Neuron (in vitro differentiated cells): ENCODE results near the gene CFAP73.

ENCODE experiments used
- H2AFZ ChIP-seq: one replicate; pipeline ENCODE4 v1.6.1; 2013; ENCODE audit warnings: low read depth, mild to moderate bottlenecking, inconsistent platforms, low read length, moderate library complexity
- H3K27me3 ChIP-seq: one replicate; pipeline ENCODE4 v1.6.1; 2013; ENCODE audit warnings: low read length; ENCODE audit not compliant: insufficient read depth
- H3K36me3 ChIP-seq: one replicate; pipeline ENCODE4 v1.6.1; 2013; ENCODE audit warnings: low read length; ENCODE audit not compliant: insufficient read depth
- H3K4me1 ChIP-seq: one replicate; pipeline ENCODE4 v1.6.1; 2013; ENCODE audit warnings: low read length; ENCODE audit not compliant: insufficient read depth
- H3K4me3 ChIP-seq: 2 replicates; pipeline ENCODE4 v1.5.1; 2013; ENCODE audit warnings: mild to moderate bottlenecking, low read length, moderate library complexity
- H3K9me3 ChIP-seq: one replicate; pipeline ENCODE4 v1.6.1; 2013; ENCODE audit warnings: low read length

Gene CFAP73

DNA sequence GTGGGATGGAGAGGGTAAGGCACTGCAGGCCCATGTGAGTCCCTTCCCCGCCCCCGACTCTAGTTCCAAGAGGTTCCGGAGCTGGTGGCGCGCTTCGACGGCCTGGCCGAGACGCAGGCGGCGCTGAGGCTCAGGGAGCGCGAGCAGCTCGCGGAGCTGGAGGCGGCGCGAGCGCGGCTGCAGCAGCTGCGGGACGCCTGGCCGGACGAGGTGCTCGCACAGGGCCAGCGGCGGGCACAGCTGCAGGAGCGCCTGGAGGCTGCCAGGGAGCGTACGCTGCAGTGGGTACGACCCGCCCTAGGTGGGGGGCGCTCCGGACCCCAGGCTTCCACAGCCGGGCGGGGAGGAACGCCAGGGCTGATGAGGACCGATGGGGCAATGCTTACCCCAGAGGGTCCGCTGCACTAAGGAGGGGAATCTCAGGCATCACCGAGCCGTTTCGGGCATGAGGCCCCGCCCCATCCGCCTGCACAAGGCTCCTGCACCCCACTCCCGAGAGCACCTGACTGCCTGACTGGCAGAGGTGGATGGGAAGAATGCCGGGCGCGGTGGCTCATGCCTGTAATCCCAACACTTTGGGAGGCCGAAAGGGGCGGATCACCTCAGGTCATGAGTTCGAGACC lies 4.9 kb downstream of the CFAP73 start:
- Histone ChIP-seq H3K4me3 (no peak overlapping the region), H3K36me3 (peaks cover 19% of the 10 kb centered on the region)

DNA sequence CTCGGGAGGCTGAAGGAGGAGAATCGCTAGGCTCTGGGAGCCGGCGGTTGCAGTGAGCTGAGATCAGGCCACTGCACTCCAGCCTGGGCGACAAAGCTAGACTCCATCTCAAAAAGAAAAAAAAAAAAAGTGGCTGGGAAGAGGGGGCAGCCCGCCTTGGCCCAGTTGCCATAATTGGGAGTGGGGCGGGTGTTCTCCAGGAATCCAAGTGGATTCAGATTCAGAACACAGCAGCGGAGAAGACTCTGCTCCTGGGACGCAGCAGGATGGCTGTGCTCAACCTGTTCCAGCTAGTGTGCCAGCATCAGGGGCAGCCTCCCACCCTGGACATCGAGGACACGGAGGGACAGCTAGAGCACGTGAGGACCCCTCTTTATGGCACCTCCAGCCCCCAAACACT lies 5.5 kb downstream of the CFAP73 start:
- H2AFZ ChIP-seq = no peak overlapping the region
- H3K27me3 ChIP-seq = peaks cover 34% of the 10 kb centered on the region
- H3K4me3 ChIP-seq = no peak overlapping the region
- peaks cover 25% of the 10 kb centered on the region for H3K36me3 ChIP-seq
- no peaks in the 10 kb centered on the region for H3K9me3 ChIP-seq
- H3K4me1 ChIP-seq = peaks cover 6% of the 10 kb centered on the region

More for the DNA sequence above, 4.9 kb downstream of the CFAP73 start:
- no peak overlapping the region for H2AFZ ChIP-seq
- peaks cover 34% of the 10 kb centered on the region for H3K27me3 ChIP-seq
- peaks cover 12% of the 10 kb centered on the region for H3K4me1 ChIP-seq
- no peaks in the 10 kb centered on the region for H3K9me3 ChIP-seq

DNA sequence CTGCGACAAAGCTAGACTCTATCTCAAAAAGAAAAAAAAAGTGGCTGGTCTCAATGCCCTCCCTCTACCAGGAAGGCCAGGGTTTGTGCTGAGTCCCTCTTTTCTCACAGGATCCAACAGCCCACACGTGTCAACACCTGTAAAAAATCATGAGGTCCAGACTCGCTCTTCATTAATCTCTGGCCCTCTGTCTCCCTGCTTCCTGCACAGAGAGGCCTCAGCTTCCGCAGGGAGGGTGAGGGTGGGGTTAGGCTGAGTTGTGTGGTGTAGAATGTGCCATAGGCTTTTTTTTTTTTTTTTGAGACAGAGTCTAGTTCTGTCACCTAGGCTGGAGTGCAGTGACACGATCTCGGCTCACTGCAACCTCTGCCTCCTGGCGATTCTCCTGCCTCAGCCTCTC lies 6.1 kb downstream of the CFAP73 start:
- H3K27me3 ChIP-seq = peaks cover 34% of the 10 kb centered on the region
- H2AFZ ChIP-seq = no peak overlapping the region
- peaks cover 31% of the 10 kb centered on the region for H3K36me3 ChIP-seq
- no peaks in the 10 kb centered on the region for H3K9me3 ChIP-seq
- no peak overlapping the region for H3K4me3 ChIP-seq
- peaks cover under 1% of the 10 kb centered on the region for H3K4me1 ChIP-seq

- peaks cover 26% of the 10 kb centered on the region for H3K27me3 ChIP-seq
- H3K4me1 ChIP-seq = peaks cover 2% of the 10 kb centered on the region
- no peak overlapping the region for H3K4me3 ChIP-seq
- peaks cover 43% of the 10 kb centered on the region for H3K36me3 ChIP-seq
- no peak overlapping the region for H2AFZ ChIP-seq
- no peaks in the 10 kb centered on the region for H3K9me3 ChIP-seq
Observed at GRCh38 chr12:113157218-113157859, 7.8 kb downstream of the CFAP73 start.

DNA sequence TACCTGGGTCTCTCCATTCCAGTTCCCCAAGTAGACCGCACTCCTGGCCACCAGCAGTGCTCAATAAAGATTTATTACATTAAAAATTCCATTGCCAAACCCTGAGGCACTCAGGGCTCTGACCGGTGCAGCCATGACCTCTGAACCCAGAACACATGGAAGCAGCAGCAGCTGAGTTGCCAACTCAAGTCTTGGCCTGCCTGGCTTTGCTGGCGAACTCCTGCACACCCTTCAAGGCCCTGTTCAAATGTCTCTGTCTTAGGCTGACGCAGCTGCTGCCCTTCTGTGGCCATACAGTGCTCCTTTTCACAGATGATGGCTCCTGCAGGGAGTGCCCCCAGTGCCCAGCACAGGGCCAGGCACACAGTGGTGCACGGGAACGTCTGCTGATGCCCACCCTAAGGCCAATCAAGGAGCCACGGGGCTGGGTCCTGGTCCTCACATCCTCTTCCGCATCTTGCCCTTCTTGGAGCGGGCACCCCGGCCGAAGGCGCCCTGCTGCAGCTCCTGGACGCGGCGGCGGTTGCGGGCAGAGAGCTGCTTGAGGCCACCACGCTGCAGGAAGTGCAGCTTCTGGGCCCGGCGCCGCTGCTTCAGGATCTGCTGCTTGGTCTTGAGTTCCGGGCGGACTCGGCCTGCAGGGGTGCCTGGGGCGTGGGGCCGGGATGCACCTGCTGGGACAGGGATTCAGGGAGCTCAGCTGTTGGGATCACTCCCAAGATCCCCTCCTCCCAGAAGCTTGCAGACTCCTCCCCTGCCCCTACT lies 9.1 kb downstream of the CFAP73 start:
- H3K36me3 ChIP-seq = peaks cover 54% of the 10 kb centered on the region
- peaks cover 5% of the 10 kb centered on the region for H3K4me1 ChIP-seq

DNA sequence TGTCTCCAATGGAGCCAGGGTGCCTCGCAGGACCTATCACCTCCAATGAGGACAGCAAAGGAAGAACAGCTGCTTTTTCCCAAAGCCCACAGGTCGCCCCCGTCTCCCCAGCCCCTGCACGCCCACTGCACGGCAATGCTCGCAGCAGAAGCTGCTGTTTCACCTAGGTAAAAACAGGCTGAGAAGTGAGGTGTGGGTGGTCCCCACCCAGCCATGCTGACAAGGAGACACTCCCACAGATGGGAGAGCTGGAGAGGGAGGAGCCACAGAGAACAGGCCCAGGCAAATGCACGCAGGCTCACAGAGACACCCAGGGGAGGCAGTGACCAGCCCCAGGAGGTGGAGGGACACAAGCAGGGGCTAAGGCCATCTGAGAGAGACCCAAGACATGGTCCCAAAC lies 10.4 kb downstream of the CFAP73 start:
- no peak overlapping the region for H2AFZ ChIP-seq
- H3K27me3 ChIP-seq = peaks cover 11% of the 10 kb centered on the region
- H3K9me3 ChIP-seq = no peaks in the 10 kb centered on the region
- no peak overlapping the region for H3K4me3 ChIP-seq
- H3K4me1 ChIP-seq = peaks cover 5% of the 10 kb centered on the region
- peaks cover 60% of the 10 kb centered on the region for H3K36me3 ChIP-seq

More for the DNA sequence above, 9.1 kb downstream of the CFAP73 start:
- peaks cover 21% of the 10 kb centered on the region for H3K27me3 ChIP-seq
- no peaks in the 10 kb centered on the region for H3K9me3 ChIP-seq
- no peak overlapping the region for H3K4me3 ChIP-seq
- no peak overlapping the region for H2AFZ ChIP-seq

GRCh38 chr12:113161415-113162016 lies 12.0 kb downstream of the CFAP73 start:
- H2AFZ ChIP-seq = no peak overlapping the region
- no peaks in the 10 kb centered on the region for H3K9me3 ChIP-seq
- H3K4me3 ChIP-seq = no peak overlapping the region
- H3K36me3 ChIP-seq = peaks cover 75% of the 10 kb centered on the region
- no peaks in the 10 kb centered on the region for H3K27me3 ChIP-seq
- H3K4me1 ChIP-seq = peaks cover 5% of the 10 kb centered on the region

GRCh38 chr12:113162102-113163029 lies 12.8 kb downstream of the CFAP73 start:
- Histone ChIP-seq H3K4me1 (peaks cover 5% of the 10 kb centered on the region), H2AFZ (no peak overlapping the region), H3K27me3 (no peaks in the 10 kb centered on the region), H3K36me3 (peaks cover 82% of the 10 kb centered on the region), H3K4me3 (no peak overlapping the region), H3K9me3 (no peaks in the 10 kb centered on the region)

GRCh38 chr12:113163030-113163360 lies 13.5 kb downstream of the CFAP73 start:
- Histone ChIP-seq H3K4me1 (peaks cover 5% of the 10 kb centered on the region), H3K36me3 (peaks cover 83% of the 10 kb centered on the region), H3K9me3 (no peaks in the 10 kb centered on the region), H3K27me3 (no peaks in the 10 kb centered on the region), H3K4me3 (no peak overlapping the region), H2AFZ (no peak overlapping the region)

GRCh38 chr12:113164014-113164413 lies 14.5 kb downstream of the CFAP73 start:
- Histone ChIP-seq H3K9me3 (no peaks in the 10 kb centered on the region), H2AFZ (no peak overlapping the region), H3K36me3 (peaks cover 81% of the 10 kb centered on the region), H3K4me1 (peaks cover 5% of the 10 kb centered on the region), H3K27me3 (no peaks in the 10 kb centered on the region), H3K4me3 (no peak overlapping the region)

DNA sequence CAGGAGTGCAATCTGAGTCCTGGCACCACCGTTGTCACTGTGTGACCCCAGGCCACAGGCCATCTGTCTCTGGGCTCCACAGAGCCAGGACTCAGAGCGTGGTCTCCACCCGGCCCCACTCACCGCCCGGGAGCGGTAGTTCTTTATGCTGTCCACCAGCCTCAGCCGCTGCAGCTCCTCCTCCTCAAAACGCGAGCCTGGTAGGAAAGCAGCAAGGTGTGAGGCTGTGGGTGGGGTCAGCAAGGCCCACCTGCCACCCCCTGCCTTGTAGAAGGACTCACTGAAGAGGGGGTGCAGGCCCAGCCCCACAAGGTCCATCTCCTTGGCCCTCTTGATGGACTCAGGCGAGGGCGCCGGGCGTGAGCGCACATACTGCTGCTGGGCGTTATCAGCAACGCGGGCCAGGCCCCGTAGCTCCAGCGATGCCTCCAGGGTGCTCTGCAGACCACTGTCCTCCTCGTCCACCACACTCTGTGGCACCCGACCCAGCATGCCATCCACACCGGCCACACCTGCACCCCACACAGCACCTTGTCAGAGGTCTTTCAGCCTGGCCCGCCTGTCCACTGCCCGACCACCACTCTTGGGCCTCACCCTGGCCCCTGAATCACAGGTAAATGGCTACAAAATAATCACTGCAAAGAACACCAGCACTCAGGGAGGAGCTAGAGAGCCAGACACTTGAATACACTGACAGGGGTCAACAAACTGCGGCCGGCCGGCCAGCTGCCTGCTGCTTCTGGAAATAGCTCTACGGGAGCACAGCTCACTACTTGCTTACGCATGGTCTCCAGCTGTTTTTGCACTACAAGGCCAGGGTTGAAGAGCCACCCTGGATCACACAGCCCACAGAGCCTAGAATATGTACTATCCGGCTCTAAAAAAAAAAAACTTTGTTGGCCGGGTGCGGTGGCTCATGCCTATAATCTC lies 16.3 kb downstream of the CFAP73 start:
- no peak overlapping the region for H3K4me3 ChIP-seq
- no peaks in the 10 kb centered on the region for H3K9me3 ChIP-seq
- H3K27me3 ChIP-seq = no peaks in the 10 kb centered on the region
- H3K36me3 ChIP-seq = peaks cover 77% of the 10 kb centered on the region
- H3K4me1 ChIP-seq = peaks cover 5% of the 10 kb centered on the region
- H2AFZ ChIP-seq = no peak overlapping the region

GRCh38 chr12:113167868-113168267 lies 18.3 kb downstream of the CFAP73 start:
- Histone ChIP-seq H3K27me3 (no peaks in the 10 kb centered on the region), H2AFZ (no peak overlapping the region), H3K4me1 (no peaks in the 10 kb centered on the region), H3K9me3 (no peaks in the 10 kb centered on the region), H3K4me3 (no peak overlapping the region), H3K36me3 (peaks cover 81% of the 10 kb centered on the region)
